NCI-H2171 treated with DMSO at 0.1 percent for 48 hours (cell line): Measurements from ENCODE around the gene ZBTB48.
"Not testable (repeated sequence)": the region's sequence is repeated elsewhere in the genome, so short reads cannot be mapped to it uniquely, and the experiment has no call there.

Experiments
- DNase-seq: peaks from one replicate; lab custom pipeline; 2025; lab: John Stamatoyannopoulos, UW

The ZBTB48 gene

DNA sequence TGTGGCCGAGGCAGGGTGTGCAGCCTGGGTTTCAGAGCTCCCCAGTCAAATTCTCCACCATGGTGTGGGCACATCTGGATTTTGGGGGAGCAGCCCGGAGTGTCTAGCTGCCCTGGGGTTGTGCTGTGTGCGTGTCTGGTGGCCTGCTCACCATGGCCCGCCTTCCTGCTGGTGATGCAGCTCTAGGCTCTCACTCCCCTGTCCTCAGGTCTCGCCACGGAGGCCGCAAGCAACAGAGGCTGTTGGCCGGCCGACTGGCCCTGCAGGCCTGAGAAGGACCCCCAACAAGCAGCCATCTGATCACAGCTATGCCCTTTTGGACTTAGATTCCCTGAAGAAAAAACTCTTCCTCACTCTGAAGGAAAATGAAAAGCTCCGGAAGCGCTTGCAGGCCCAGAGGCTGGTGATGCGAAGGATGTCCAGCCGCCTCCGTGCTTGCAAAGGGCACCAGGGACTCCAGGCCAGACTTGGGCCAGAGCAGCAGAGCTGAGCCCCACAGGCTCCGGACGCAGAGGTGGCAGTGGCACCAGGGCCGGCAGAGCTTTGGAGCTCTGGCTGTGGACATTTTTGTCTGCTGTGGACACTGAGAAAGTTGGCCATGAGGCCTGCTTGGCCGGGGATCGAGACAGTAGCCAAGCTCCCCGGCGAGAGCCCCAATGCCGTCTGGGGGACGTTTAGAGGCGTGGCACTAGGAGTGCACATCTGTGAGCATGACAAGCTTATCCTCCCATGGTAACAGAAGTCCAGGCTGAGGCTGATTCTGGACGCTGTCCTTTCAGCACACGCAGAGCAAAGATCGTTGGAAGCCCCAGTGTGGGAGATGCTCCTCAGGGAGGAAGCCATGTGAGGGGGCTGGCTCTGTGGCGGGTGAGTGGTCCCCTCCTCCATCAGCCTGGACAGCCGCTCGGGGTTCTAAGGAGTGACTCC lies 53.1 kb downstream of the ZBTB48 start:
- DNase-seq = no peak

DNA sequence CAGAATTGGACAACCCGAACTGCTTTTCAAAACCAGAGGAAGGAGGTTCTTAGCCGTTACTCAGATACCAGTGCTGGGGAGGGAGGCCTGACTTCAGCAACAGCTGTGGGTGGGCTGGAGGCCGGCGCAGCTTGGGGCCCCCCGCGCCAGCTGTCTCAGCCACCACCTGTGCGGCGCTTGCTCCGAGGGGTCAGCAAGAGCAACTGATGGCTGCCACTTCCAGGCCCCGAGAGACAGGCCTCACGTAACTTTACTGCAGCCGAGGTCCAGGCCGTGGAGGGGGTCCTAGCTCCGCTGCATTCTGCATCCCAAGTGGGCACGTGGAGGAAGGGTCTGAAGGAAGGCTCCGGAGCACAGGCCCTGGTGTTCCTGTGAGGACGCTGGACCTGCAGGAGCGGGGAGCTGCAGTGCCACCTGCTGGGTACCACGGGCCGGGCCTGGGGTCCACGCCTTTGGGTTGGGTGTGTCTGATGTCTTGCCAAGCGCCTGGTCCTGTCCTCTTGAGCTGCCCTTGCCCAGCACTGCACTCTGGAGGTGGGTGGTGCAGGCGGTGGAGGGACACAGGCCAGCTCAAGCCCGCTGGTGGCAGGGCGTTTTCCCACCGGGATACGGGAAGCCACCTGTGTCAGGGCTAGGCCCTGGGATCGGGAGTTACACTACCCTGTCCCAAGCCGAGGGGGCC lies 54.7 kb downstream of the ZBTB48 start:
- DNase-seq = no peak

GRCh38 chr1:6635161-6635909 lies 55.5 kb downstream of the ZBTB48 start:
- DNase-seq = no peak

DNA sequence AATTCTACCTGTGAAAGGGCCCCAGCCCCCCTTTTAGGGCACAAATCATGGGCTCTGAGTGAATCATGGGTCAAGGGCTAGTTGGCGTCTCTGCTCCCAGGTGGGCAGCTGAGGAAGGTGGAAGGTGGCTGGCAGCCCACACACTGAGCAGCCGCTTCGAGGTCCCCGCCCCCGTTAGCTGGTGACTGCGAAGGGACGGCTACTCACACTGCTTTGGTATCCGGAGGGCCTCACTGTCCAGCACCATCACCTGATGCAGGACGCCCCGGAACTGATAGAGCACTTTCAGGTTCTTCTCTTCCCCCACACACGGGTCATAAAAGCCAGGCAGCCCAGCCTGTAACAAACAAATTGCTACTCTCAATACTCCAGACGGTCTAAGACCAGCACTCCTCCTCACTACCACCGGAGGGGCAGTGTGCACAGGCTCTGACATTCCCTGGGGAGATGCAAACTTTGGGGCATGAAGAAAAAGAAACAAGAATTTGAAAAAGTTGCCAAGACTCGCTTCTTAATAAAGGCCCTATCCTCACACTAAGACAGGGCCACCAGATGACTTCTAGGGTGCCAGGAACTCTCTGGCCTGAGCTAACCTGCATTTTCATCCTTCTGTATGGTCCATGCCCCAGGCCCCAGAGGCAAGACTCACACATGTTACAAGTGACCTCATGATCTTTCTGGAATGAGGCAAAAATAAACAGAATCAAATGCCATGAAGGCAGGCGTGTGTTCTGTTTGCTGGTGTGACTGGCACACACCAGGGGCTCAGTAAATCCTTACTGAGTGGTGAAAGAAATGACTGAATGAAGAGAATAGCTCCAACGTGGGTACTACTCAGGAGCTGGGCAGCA lies 56.3 kb downstream of the ZBTB48 start:
- DNase-seq = no peak

- DNase-seq = not testable (repeated sequence)
Observed at GRCh38 chr1:6636778-6637177, 57.0 kb downstream of the ZBTB48 start.

GRCh38 chr1:6637770-6638169 lies 58.0 kb downstream of the ZBTB48 start:
- DNase-seq = no peak

DNA sequence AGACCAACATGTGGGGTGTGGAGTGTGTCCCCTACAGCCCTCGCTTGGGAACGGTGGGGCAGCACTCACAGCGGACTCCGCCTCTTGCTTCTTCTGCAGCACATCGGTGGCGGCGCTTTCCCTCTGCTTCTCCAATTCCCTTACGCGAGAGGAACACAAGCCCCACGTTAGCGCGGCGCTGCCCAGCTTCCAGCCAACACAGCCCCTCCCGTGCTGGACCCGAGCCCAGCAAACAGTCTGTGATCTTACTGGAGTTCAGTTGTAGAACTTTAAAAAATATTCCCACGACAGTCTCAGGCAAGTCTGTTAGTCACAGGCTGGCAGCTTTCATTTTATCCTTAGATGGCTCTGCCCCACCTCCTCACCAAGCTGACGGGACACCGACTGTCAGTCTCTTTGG lies 58.4 kb downstream of the ZBTB48 start:
- DNase-seq = no peak
